SHP77 treated with DMSO at 0.1 percent for 48 hours (cell line): ENCODE results near the gene DDX46.
"Not testable (repeated sequence)": the region's sequence is repeated elsewhere in the genome, so short reads cannot be mapped to it uniquely, and the experiment has no call there.

ENCODE experiments used
- DNase-seq: peaks from one replicate; lab custom pipeline; 2025; lab: John Stamatoyannopoulos, UW

Gene DDX46

DNA sequence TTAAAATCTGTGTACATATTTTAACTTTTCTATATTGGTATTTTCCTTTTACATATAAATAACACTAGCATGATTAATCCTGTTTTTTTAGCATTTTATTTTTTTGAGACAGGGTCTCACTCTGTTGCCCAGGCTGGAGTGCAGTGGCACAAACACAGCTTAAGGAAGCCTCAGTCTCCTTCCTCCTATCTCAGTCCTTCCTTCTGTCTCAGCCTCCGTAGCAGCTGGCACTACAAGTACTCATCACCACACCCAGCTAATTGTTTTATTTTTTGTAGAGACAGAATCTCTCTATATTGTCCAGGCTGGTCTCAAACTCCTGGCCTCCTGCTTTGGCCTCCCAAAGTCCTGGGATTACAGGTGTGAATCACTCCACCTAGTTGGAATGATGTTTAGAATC lies 85.7 kb downstream of the DDX46 start:
- no peak for DNase-seq

- no peak for DNase-seq
These were observed 86.8 kb downstream of the DDX46 start for GRCh38 chr5:134845335-134845851.

GRCh38 chr5:134845852-134846640 lies 87.5 kb downstream of the DDX46 start, which contains the start of gene C5orf24:
Gene C5orf24, plus strand, starts transcription at chr5:134845968. Its CDS starts 8,933 bp downstream, at chr5:134854901.
- DNase-seq: peak; percentile 91

DNA sequence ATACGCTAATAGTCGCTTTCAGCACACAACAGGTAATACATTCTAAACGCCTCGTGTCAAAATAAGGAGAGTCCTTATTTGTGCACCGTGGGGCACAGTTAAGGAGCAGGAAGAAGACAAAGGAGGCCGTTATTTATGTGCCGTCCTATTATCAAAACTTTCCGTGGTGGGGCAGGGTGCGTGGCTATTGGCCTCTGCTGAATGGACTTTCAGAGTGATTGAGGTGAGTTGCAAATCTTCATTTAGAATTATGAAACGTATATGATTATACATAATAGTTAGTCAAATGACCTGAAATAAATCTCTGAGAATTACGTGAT lies 88.0 kb downstream of the DDX46 start:
- no peak for DNase-seq

DNA sequence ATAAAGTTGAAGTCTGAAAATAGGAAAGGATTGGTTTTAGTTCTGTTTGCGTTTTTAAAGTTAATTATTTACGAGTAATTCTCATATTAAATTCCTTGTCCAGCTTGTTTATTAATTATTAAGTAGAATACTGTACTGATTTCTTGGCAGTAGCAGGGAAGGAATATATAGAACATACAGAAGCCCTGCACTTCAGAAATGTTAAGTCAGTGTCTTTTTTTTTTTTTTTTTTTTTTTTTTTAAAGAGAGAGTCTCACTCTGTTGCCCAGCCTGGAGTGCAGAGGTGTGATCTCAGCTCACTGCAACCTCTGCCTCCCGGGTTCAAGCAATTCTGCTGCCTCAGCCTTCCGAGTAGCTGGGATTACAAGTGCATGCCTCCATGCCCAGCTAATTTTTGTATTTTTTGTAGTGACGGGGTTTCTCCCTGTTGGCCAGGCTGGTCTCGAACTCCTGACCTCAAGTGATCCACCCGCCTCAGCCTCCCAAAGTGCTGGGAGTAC lies 90.9 kb downstream of the DDX46 start:
- not testable (repeated sequence) for DNase-seq

- DNase-seq: no peak
These were observed 92.8 kb downstream of the DDX46 start for GRCh38 chr5:134851307-134851923.

- not testable (repeated sequence) for DNase-seq
These were observed 97.9 kb downstream of the DDX46 start for GRCh38 chr5:134856465-134856864.

DNA sequence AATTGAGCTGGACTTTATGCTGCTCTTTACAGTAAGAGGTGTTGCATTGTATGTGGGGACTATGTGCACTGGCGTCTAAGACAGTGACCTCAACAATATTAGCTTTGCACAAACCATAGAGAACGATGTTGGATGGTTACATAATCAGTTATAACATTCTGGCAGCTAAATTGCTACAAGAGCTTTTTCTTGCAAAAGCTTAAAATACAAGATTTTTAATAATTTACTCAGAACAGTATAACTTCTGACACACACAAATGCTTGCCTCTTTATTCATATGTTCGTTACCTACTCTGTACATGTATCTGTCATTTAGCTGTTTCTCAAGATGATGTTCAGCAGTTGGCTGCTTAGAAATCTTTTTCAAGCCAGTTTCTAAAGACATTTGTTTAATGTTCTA lies 98.8 kb downstream of the DDX46 start:
- DNase-seq: no peak

GRCh38 chr5:134864707-134865106 lies 106.1 kb downstream of the DDX46 start:
- DNase-seq: no peak

DNA sequence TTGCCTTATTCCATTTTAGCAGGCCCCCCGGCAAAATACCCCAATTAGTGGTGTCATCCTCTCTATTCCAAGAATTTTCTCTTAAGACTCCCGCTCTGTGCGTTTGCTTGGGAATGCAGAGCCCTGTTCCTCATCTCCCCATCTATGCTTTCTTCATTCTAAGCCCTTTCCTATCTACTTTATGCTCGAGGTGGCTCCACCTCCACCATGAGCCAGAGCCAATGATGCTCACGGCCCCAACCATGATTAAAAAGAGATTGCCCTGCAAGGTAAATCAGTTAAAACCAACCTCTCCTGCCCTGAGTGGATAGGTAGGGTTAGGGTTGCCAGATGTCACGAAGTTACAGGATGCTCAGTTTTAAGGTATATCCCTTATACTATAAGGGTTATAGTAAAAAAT lies 114.9 kb downstream of the DDX46 start:
- DNase-seq: no peak

GRCh38 chr5:134873987-134874830 lies 115.6 kb downstream of the DDX46 start, which contains the start of gene TXNDC15:
Gene TXNDC15, plus strand, starts transcription at chr5:134874371. Its CDS starts 57 bp downstream, at chr5:134874428.
- peak; percentile 53 for DNase-seq

DNA sequence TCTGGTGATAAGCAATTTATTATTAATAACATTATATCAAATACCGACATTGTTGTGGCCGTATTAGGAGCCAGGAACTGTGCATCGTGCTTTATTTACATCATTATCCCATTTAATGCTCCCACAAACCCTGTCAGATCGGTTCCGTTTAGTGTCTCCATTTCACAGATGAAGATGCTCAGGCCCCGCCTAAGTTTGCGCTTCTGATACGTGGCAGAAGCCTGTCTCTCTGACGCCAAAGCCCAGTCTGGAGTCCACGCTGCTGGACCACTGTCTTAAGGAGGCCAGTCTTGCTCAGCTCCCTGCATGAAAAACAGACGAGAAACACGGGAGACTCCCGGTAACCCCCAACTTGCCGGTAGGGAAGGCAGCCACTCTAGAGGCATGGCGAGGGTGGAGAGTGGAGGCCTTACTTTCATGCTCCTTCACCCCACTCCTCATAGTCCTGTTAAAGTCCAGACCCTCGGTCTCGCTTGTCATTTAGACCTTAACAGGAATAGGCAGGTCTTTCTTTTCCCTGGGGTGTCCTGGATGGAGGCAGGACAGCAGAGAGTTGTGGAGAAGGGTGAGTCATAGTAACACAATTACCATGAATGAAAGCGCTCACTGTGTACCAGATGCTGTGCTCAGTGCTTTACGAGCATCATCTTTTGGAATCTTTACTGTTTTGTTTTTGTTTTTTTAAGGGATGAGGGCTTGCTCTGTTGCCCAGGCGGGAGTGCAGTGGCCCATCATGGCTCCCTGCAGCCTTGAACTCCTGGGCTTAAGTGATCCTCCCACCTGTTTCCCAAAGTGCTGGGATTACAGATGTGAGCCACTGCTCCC lies 116.5 kb downstream of the DDX46 start:
- DNase-seq: peak; percentile 27

- DNase-seq: no peak
These were observed 118.6 kb downstream of the DDX46 start for GRCh38 chr5:134877159-134877558.

DNA sequence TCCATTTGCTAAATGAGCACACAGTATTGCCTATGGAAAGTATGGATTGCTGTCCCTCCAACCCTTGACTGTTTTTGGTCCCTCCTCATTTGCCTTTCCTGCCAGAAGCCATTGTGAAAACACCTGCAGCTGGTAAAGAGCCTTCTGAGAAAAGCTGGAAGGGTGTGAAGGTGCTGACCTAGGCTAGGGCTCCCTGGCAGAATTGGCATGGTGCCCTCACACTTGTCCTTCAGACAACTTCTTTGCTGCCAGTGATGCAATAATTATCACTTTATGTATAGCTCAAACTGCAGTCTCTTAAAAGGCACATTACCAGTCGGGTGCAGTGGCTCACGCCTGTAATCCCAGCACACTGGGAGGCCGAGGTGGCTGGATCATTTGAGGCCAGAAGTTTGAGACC lies 119.8 kb downstream of the DDX46 start:
- DNase-seq: no peak

DNA sequence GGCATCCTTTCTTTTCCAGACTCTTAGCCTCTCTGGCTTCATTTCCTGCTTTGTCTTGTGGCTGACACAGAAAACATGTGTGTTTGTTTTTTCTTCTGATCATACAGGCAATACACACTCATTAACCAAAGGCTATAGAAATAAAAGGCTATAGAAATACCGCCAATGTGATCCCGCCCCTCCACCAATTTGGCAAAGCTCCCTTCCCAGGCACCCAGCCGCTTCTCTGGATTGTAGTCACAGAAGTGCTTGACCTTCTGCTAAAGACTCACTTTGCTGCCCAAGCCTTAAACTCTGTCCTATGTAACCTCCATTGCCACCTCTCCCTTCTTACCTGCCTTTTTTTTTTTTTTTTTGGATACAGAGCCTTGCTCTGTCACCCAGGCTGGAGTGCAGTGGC lies 120.9 kb downstream of the DDX46 start:
- DNase-seq: no peak
